ENCODE data around the gene ARL6.
"Not testable (repeated sequence)": the region's sequence is repeated elsewhere in the genome, so short reads cannot be mapped to it uniquely, and the experiment has no call there.

The ARL6 gene

DNA sequence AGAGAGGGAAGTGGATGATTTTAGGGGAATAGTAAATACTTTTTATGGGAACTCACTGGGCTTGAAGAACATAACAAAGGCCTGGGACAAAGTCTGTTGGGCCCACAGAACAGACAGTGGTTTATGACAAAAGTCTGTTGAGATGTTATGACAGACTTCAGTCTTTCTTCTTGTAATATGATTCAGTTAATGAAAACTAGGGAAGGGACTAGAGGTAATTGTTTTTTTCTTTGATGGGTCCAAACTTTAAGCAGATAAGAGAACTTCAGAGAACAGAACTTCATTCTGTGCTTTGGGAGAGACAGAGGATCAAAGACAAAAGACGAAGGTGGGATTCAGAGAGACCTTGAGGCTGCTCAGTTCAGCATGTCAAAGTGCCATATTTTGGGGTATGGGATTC, 66.6 kb downstream of the ARL6 start:
- Histone ChIP-seq H4K20me1 (ENCODE audit: insufficient read depth) (no peaks in the 10 kb centered on the region), H3K4me3 (IDR thresholded peaks at IDR 0.05; ENCODE audit: insufficient read depth, low read depth, low read length) (no peak overlapping the region), H3K36me3 (ENCODE audit: insufficient read depth) (no peaks in the 10 kb centered on the region), H3K27me3 (ENCODE audit: insufficient read depth, low read depth) (no peaks in the 10 kb centered on the region), H3K9ac (no peak overlapping the region), H3K4me1 (ENCODE audit: low read depth, poor library complexity, severe bottlenecking) (peaks cover 16% of the 10 kb centered on the region), H3K79me2 (ENCODE audit: insufficient read depth, low read depth) (no peaks in the 10 kb centered on the region), H2AFZ (ENCODE audit: low read depth) (no peak overlapping the region), H3K4me2 (no peak overlapping the region), H3K27ac (no peak overlapping the region)
- TF ChIP-seq, protein P1, sequence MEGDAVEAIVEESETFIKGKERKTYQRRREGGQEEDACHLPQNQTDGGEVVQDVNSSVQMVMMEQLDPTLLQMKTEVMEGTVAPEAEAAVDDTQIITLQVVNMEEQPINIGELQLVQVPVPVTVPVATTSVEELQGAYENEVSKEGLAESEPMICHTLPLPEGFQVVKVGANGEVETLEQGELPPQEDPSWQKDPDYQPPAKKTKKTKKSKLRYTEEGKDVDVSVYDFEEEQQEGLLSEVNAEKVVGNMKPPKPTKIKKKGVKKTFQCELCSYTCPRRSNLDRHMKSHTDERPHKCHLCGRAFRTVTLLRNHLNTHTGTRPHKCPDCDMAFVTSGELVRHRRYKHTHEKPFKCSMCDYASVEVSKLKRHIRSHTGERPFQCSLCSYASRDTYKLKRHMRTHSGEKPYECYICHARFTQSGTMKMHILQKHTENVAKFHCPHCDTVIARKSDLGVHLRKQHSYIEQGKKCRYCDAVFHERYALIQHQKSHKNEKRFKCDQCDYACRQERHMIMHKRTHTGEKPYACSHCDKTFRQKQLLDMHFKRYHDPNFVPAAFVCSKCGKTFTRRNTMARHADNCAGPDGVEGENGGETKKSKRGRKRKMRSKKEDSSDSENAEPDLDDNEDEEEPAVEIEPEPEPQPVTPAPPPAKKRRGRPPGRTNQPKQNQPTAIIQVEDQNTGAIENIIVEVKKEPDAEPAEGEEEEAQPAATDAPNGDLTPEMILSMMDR (conservative IDR thresholded peaks at IDR 0.05; ENCODE audit: low read depth, low read length) = no peak

DNA sequence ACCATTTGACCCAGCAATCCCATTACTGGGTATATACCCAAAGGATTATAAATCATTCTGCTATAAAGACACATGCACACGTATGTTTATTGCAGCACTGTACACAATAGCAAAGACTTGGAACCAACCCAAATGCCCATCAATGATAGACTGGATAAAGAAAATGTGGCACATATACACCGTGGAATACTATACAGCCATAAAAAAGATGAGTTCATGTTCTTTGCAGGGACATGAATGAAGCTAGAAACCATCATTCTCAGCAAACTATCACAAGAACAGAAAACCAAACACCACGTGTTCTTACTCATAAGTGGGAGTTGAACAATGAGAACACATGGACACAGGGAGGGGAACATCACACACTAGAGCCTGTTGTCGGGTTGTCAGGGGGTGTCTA, 68.6 kb downstream of the ARL6 start:
- H3K79me2 ChIP-seq (ENCODE audit: insufficient read depth, low read depth); H2AFZ ChIP-seq (ENCODE audit: low read depth); H4K20me1 ChIP-seq (ENCODE audit: insufficient read depth); H3K27me3 ChIP-seq (ENCODE audit: insufficient read depth, low read depth); H3K4me3 ChIP-seq (IDR thresholded peaks at IDR 0.05; ENCODE audit: insufficient read depth, low read depth, low read length); H3K4me2 ChIP-seq; H3K27ac ChIP-seq; H3K9ac ChIP-seq; H3K36me3 ChIP-seq (ENCODE audit: insufficient read depth): not testable (repeated sequence)
- H3K4me1 ChIP-seq (ENCODE audit: low read depth, poor library complexity, severe bottlenecking) = peaks cover 16% of the 10 kb centered on the region

DNA sequence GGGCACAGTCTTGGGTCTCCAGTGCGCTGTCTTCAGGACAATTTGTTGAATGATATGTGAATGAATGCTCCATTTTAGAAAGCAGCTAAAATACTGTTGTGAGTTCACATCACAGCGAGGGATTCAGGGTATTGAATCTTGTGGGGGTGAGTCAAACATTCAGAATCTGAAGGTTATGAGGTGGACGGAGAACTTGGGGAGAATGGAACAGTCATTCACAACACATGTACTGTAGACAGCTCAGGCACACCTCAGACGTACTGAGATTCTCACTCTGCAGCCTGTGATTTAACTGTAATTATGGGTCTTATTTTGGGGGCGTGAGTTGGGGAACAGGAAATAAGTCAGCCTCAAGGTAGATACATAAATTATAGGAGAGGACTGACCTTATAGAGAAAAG, 71.2 kb downstream of the ARL6 start:
- H2AFZ ChIP-seq (ENCODE audit: low read depth) = no peak overlapping the region
- no peaks in the 10 kb centered on the region for H3K27me3 ChIP-seq (ENCODE audit: insufficient read depth, low read depth)
- TF ChIP-seq, protein P1 (conservative IDR thresholded peaks at IDR 0.05; ENCODE audit: low read depth, low read length) = no peak
- H3K27ac ChIP-seq = no peak overlapping the region
- no peak overlapping the region for H3K4me3 ChIP-seq (IDR thresholded peaks at IDR 0.05; ENCODE audit: insufficient read depth, low read depth, low read length)
- no peaks in the 10 kb centered on the region for H4K20me1 ChIP-seq (ENCODE audit: insufficient read depth)
- H3K9ac ChIP-seq = no peak overlapping the region
- no peaks in the 10 kb centered on the region for H3K36me3 ChIP-seq (ENCODE audit: insufficient read depth)
- no peak overlapping the region for H3K4me2 ChIP-seq
- H3K4me1 ChIP-seq (ENCODE audit: low read depth, poor library complexity, severe bottlenecking) = no peaks in the 10 kb centered on the region
- H3K79me2 ChIP-seq (ENCODE audit: insufficient read depth, low read depth) = no peaks in the 10 kb centered on the region

DNA sequence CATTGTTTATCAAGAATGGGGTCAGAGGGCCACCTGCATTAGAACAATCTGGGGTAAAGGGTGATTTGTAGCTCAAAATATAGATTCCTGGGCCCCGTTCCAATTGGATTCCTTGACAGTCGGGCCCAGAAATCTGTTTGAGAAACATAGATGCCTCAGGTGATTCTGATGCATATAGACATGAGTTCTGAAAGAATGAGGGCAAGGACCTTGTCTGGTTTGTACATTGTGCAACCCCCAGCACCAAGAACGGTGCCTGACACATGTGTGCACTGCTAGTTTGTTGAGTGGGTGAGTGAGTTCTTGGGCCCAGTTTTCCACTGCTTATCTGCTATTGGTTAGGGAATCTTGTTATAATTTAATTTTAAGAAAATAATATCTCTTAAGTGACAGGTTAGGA, 73.8 kb downstream of the ARL6 start:
- H2AFZ ChIP-seq (ENCODE audit: low read depth) = no peak overlapping the region
- H3K79me2 ChIP-seq (ENCODE audit: insufficient read depth, low read depth) = no peaks in the 10 kb centered on the region
- H4K20me1 ChIP-seq (ENCODE audit: insufficient read depth) = no peaks in the 10 kb centered on the region
- no peak overlapping the region for H3K4me3 ChIP-seq (IDR thresholded peaks at IDR 0.05; ENCODE audit: insufficient read depth, low read depth, low read length)
- H3K27ac ChIP-seq = no peak overlapping the region
- H3K36me3 ChIP-seq (ENCODE audit: insufficient read depth) = no peaks in the 10 kb centered on the region
- no peak overlapping the region for H3K9ac ChIP-seq
- H3K4me1 ChIP-seq (ENCODE audit: low read depth, poor library complexity, severe bottlenecking) = no peaks in the 10 kb centered on the region
- no peaks in the 10 kb centered on the region for H3K27me3 ChIP-seq (ENCODE audit: insufficient read depth, low read depth)
- no peak overlapping the region for H3K4me2 ChIP-seq
- TF ChIP-seq, protein P1 (conservative IDR thresholded peaks at IDR 0.05; ENCODE audit: low read depth, low read length) = no peak

DNA sequence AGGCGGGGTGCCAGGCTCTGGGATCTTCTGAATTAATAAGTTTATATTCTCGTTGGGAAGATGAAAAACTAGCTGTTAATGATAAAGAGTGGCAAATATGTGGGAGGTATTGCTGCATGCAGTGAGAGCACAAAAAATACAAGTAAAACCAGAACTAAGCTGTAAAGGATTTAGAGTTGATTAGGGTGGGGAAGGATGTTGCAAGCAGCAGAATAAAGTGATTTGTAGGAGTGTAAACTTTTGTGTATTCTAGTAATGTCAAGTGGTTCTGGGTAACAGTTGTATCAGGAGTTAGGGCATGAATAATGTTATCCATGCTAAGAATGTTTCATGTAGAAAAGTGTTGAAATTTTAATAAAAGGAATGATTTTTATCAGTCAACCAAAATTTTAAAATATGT, 75.4 kb downstream of the ARL6 start:
- no peak overlapping the region for H3K4me3 ChIP-seq (IDR thresholded peaks at IDR 0.05; ENCODE audit: insufficient read depth, low read depth, low read length)
- no peak overlapping the region for H2AFZ ChIP-seq (ENCODE audit: low read depth)
- no peak overlapping the region for H3K27ac ChIP-seq
- H3K9ac ChIP-seq = no peak overlapping the region
- H3K79me2 ChIP-seq (ENCODE audit: insufficient read depth, low read depth) = no peaks in the 10 kb centered on the region
- TF ChIP-seq, protein P1 (conservative IDR thresholded peaks at IDR 0.05; ENCODE audit: low read depth, low read length) = no peak
- H3K4me1 ChIP-seq (ENCODE audit: low read depth, poor library complexity, severe bottlenecking) = no peaks in the 10 kb centered on the region
- no peaks in the 10 kb centered on the region for H3K27me3 ChIP-seq (ENCODE audit: insufficient read depth, low read depth)
- no peaks in the 10 kb centered on the region for H3K36me3 ChIP-seq (ENCODE audit: insufficient read depth)
- H4K20me1 ChIP-seq (ENCODE audit: insufficient read depth) = no peaks in the 10 kb centered on the region
- no peak overlapping the region for H3K4me2 ChIP-seq

All from KMS-11 (cell line).